Measurements from ENCODE around the gene FLOT1. TPM values are rescaled to one million over a fixed set of nuclear protein-coding genes. Genes with fewer than 3 reads are reported as not detected.

Gene FLOT1
- total and polyA plus RNA-seq, 2 donors (not counting 3 experiments of a cell fraction or from before 2014, with no cell fraction given), result 141 to 154 TPM

DNA sequence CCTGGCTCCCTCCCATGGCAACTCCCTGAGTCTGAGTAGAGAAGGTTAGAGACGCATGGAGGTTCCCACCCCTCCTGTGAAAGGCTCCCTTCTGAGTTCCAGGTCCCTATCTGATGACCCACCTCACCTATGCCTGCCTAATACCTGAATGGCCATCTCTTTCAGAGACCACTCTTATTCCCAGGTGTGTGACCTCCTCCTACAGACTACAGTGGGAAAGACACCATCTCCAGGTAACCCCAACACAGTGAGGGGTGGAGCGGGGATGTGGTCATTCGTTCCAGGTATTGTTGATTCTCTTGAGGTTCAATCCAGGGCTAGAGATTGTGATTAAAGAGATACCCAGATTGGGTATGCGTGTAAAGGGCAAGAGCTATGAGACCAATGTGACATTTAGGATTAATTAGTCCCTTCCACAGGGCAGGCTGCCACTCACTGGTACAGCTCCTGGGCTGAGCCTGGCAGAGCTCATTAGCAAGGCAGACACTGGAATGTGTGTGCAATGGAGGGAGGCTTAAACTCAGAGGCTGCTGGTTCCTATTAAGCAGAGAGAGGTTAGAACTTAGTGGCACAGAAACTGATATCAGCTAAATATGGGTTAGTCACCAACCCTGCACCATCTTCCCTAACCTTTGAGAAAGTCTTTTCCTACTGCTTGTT is 48.4 kb upstream of the FLOT1 start:
- Histone ChIP-seq H3K4me1 (ENCODE audit: control insufficient read depth, extremely low read depth, insufficient read depth, low read length) (peaks cover 7% of the 10 kb centered on the region), H3K9ac (replicated peaks; ENCODE audit: extremely low read depth, insufficient read depth, low read length) (no peak overlapping the region), H4K20me1 (replicated peaks; ENCODE audit: control insufficient read depth, extremely low read depth, insufficient read depth, low read length) (no peaks in the 10 kb centered on the region), H3K4me3 (replicated peaks in 1 of 3; ENCODE audit: insufficient read depth in 1 of 3, low read depth in 1 of 3, low read length in 3 of 3) (no peak overlapping the region), H3K27ac (ENCODE audit: insufficient read depth, low read depth, low read length) (no peak overlapping the region), H3K27me3 (ENCODE audit: control insufficient read depth in 2 of 2, insufficient read depth in 2 of 2, low read length in 2 of 2) (no peaks in the 10 kb centered on the region), H3K4me2 (ENCODE audit: insufficient read depth, low read length) (no peak overlapping the region), H3K36me3 (ENCODE audit: control insufficient read depth in 2 of 2, extremely low read depth in 1 of 2, insufficient read depth in 2 of 2, low read length in 2 of 2) (no peaks in the 10 kb centered on the region), H3K79me2 (ENCODE audit: control insufficient read depth, insufficient read depth, low read length) (no peaks in the 10 kb centered on the region), H3K9me1 (replicated peaks; ENCODE audit: control insufficient read depth, extremely low read depth, insufficient read depth, low read length) (no peaks in the 10 kb centered on the region), H3K9me3 (replicated peaks; ENCODE audit: control insufficient read depth, insufficient read depth, low read length) (no peaks in the 10 kb centered on the region), H2AFZ (ENCODE audit: low read depth, low read length) (no peak overlapping the region)
- no TSS peak for BruUV-seq (replicated peaks)
- intact Hi-C loops (cut with micrococcal nuclease), result no loop called here
- dilution Hi-C loops (cut with MboI; ENCODE audit: extremely low pct_ligation_motif_present, low sequenced_read_pairs), result no loop called here
- ChIA-PET CTCF (no interaction called here), POLR2A (interaction anchor here (1.4 kb wide), 1 partner anchor 22 kb away, joined by 3 read pairs; no protein-coding TSS in a partner anchor)
- FAIRE-seq (no peak), DNase-seq (ENCODE audit: low read depth, low spot score) (no peak)
- TF ChIP-seq POLR2A (IDR thresholded peaks at IDR 0.05; ENCODE audit: low read depth, low read length) (no peak), POLR2AphosphoS5 (IDR thresholded peaks at IDR 0.05; ENCODE audit: insufficient read depth, low read depth, low read length) (no peak), JUN (IDR thresholded peaks at IDR 0.05; ENCODE audit: borderline replicate concordance, insufficient read depth, insufficient read length, low read depth) (no peak), FOS (IDR thresholded peaks at IDR 0.05; ENCODE audit: borderline replicate concordance, insufficient read depth, low read length) (no peak), EZH2 (IDR thresholded peaks at IDR 0.05; ENCODE audit: borderline replicate concordance, low read depth, low read length, severe bottlenecking) (no peak), MYC (IDR thresholded peaks at IDR 0.05; ENCODE audit: low read depth, low read length) (no peak), GATA2 (IDR thresholded peaks at IDR 0.05; ENCODE audit: insufficient read depth, insufficient read length, low read depth, low read length) (no peak)
- TF ChIP-seq, protein P1, sequence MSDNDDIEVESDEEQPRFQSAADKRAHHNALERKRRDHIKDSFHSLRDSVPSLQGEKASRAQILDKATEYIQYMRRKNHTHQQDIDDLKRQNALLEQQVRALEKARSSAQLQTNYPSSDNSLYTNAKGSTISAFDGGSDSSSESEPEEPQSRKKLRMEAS (IDR thresholded peaks at IDR 0.05; ENCODE audit: insufficient read depth, insufficient read length), result no peak
- TF ChIP-seq, protein P2, sequence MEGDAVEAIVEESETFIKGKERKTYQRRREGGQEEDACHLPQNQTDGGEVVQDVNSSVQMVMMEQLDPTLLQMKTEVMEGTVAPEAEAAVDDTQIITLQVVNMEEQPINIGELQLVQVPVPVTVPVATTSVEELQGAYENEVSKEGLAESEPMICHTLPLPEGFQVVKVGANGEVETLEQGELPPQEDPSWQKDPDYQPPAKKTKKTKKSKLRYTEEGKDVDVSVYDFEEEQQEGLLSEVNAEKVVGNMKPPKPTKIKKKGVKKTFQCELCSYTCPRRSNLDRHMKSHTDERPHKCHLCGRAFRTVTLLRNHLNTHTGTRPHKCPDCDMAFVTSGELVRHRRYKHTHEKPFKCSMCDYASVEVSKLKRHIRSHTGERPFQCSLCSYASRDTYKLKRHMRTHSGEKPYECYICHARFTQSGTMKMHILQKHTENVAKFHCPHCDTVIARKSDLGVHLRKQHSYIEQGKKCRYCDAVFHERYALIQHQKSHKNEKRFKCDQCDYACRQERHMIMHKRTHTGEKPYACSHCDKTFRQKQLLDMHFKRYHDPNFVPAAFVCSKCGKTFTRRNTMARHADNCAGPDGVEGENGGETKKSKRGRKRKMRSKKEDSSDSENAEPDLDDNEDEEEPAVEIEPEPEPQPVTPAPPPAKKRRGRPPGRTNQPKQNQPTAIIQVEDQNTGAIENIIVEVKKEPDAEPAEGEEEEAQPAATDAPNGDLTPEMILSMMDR (IDR thresholded peaks at IDR 0.05; ENCODE audit: extremely low read depth in 1 of 2, insufficient read depth in 1 of 2, low read depth in 1 of 2, low read length in 2 of 2), result no peak
